Fibroblast of pulmonary artery (primary cell): ENCODE results near the gene TIMM17A.

Source experiments
- DNase-seq: peaks from one replicate; pipeline ENCODE4 v3.0.0-alpha.2; 2010; ENCODE audit warnings: low read depth
- H3K4me3 ChIP-seq: replicated peaks from 2 replicates; pipeline ENCODE4 v1.5.1; 2011; ENCODE audit warnings: low read depth, mild to moderate bottlenecking, control low read depth, low read length, moderate library complexity
- CTCF ChIP-seq: IDR thresholded peaks from 2 replicates; pipeline ENCODE4 v1.5.1; 2011; ENCODE audit warnings: mild to moderate bottlenecking, control low read depth, low read length, inconsistent platforms; ENCODE audit errors: missing control alignments

TIMM17A gene

GRCh38 chr1:201916649-201917249, 38.6 kb upstream of the TIMM17A start:
- peak; percentile 87 for DNase-seq
- TF ChIP-seq CTCF, result no peak
- H3K4me3 ChIP-seq, result no peak overlapping the region

GRCh38 chr1:201917362-201918033, 37.8 kb upstream of the TIMM17A start:
- H3K4me3 ChIP-seq, result no peak overlapping the region
- peak; percentile 93 for DNase-seq
- no peak for TF ChIP-seq CTCF

- TF ChIP-seq CTCF, result no peak
- no peak overlapping the region for H3K4me3 ChIP-seq
- DNase-seq, result no peak
Measured at GRCh38 chr1:201918343-201918742, 37.0 kb upstream of the TIMM17A start.

GRCh38 chr1:201921952-201922558, 33.2 kb upstream of the TIMM17A start:
- DNase-seq, result no peak
- H3K4me3 ChIP-seq, result no peak overlapping the region
- TF ChIP-seq CTCF, result no peak

- DNase-seq, result no peak
- no peak overlapping the region for H3K4me3 ChIP-seq
- TF ChIP-seq CTCF, result no peak
Measured at GRCh38 chr1:201925301-201925567, 30.1 kb upstream of the TIMM17A start.

- H3K4me3 ChIP-seq, result no peak overlapping the region
- TF ChIP-seq CTCF, result no peak
- no peak for DNase-seq
Measured at GRCh38 chr1:201925981-201926645, 29.2 kb upstream of the TIMM17A start.
